Hypothalamus (tissue), 51 donors: ENCODE data around the gene OSBP2.

ENCODE experiments used
- DNase-seq, 51 donors: peaks; one replicate each; lab custom pipeline; 2025; lab: John Stamatoyannopoulos, UW

The OSBP2 gene

GRCh38 chr22:30802202-30803166 lies 107.8 kb downstream of the OSBP2 start:
- DNase-seq: peak in 49 of 51 donors; percentile 9 to 82 (median 55)

DNA sequence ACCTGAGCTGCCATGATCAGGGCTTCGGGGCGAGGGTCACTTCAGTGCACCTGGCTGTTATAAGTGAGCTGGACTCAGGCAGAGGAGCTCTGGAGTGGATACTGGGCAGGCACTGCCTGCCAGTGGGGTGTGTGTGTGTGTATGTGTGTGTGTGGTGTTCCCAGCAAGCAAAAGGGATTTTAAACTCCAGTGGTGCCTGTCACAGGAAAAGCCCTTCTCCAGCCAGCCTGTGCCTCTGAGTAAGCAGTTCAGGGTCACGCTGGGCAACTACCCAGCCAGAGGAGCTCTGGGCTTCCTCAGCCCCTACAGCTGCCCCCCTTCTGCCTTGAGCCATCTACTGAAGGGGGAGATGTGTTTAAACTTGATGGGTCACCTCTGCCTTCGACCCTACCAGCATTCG lies 109.0 kb downstream of the OSBP2 start:
- no peak for DNase-seq

DNA sequence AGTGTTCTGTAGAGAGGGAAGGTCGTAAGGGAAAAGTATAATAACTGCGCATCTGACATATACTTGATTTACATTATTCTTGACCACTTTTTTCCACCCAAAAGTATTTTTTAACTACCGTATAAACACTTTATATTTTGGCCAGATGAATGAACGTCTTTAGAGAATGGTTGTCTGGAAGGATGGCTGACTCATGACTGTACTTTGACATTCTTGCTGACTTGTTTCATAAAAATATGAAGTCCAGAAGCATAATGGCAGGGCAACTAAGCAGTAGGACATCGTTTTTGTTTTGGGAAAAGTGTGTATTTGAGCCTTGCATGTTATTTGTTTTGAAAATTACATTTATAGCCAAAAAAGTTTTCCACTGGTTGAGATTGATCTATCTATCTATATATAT lies 110.0 kb downstream of the OSBP2 start:
- no peak for DNase-seq

DNA sequence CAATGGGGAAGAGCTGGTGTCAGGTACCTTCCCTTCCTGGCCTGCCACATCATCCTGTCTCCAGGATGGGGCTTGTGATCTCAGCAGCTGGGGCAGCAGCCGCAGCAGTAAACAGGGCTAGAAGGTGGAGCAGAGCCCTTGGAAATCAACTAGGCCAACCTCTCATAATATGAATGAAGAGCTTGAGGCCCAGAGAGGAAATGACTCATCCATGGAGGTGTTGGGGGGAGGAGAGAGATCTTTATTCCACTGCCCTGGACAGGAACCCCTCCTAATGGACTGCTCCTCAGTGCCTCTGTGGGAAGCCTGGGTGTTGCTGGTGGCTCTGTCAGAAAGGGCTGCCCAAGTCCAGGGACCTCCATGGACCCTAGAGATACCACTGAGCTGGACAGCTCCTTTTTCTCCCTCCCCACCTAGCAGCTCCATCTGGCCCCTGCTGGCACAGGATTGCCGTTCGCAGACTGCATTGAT lies 111.8 kb downstream of the OSBP2 start:
- DNase-seq: no peak

DNA sequence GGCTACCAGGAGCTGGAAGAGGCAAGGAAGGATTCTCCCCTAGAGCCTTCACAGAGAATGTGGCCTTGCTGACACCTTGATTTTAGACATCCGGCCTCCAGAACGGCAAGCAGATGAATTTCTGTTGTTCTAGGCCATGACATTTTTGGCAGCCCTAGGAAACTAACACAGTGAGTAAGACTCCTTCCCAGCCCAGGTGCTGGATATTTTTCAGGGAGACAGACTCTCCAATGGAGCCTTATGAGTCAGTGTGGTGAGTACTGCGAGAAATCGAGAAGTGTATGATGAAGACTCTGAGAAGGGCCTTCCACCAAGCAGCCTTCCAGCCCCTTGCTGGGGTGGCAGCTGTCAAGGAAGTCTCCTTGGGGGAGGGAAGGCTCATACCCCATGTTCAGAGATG lies 114.4 kb downstream of the OSBP2 start:
- no peak for DNase-seq

GRCh38 chr22:30810105-30810504 lies 115.4 kb downstream of the OSBP2 start:
- DNase-seq: no peak

DNA sequence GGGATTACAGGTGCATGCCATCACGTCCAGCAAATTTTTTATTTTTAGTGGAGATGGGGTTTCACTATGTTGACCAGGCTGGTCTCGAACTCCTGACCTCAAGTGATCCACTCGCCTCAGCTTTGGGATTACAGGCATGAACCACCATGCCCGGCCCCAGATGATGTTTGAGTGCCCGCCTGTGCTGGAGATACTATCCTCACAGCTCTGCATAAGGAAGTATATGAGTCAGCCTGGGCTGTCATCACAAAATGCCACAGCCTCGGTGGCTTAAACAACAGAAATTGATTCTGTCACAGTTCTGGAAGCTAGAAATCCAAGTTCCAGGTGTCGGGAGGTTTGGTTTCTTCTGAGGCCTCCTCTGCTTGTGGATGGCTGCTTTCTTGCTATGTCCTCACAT lies 119.3 kb downstream of the OSBP2 start:
- peak in 1 of 51 donors; percentile 33 for DNase-seq

DNA sequence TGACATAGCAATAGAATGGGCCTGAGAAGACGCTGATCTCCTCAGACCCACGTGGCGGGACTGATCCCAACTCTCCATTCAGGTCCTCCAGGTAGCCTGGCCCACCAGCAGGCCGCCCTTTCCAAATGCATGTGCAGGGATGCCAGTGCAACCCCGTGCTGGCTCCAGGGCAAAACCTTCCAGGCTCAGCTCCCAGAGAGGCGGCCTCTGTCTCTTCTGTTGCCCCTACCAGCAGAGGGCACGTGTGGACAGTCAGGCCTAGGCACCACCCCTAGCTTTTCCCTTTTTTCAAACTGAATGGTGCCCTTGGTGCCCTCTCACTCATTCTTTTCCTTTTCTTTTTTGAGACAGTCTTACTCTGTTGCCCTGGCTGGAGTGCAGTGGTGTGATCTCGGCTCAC lies 121.7 kb downstream of the OSBP2 start:
- DNase-seq: no peak

DNA sequence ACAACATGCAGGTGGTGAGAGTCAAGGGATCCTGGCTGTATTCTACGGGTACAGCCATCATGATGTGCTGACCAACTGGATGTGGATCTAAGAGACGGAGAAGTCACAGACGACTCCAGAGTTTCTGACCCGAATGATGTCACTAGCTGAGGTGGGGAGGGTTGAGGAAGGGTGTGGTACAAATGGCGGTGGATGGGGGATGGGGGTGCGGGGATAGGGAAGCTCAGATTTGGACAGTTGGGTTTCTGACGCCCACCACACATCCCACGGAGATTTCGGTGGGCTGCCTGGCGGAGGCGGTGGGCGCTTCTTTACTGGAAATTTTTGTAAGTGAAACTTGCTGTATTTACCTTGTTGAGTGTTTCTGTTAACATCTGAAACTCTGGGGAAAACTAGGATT lies 126.7 kb downstream of the OSBP2 start:
- DNase-seq: no peak

- DNase-seq: no peak
Measured at GRCh38 chr22:30821863-30822215, 127.2 kb downstream of the OSBP2 start.

GRCh38 chr22:30822216-30823014 lies 127.7 kb downstream of the OSBP2 start:
- peak in 3 of 51 donors; percentile 21 to 31 (median 24) for DNase-seq

GRCh38 chr22:30823015-30823370 lies 128.3 kb downstream of the OSBP2 start:
- DNase-seq: no peak

DNA sequence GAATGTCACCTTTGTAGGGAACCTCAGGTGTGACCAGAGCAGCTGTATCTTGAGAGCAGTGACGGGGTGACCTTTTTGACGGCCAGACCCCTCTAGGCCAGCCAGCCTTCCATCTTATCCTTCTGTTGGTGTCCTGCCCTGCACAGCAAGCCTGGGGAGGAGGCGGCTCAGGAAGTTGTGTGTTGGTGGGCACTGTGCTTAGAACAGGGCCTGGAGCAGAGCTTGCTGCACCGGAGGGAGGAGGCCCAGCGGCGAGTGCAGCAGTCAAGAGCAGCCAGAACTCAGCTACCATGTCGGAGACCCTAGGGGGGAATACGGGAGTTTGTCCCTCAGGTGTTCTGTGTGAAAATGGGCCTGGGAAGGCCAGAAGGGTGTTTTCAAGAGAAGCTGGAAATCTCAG lies 129.4 kb downstream of the OSBP2 start:
- DNase-seq: no peak

DNA sequence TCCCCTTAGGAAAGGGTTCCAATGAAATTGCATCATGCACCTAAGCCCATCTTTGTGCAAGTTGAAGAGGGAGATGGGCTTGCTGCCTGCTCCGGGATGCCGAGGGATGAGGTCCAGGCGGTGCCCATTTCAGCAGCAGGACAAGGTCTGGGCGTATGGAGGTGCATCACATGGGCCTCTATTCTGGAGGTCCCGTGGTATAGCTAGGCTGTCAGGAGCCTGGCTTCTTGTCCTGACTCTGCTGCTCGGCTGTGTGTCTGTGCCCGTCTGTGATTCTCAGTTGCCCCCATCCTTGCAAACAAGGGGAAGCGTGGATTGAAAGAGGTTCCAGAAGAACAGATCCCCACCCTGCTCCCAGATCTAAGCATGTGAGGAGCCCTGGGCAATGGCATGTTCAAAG lies 130.0 kb downstream of the OSBP2 start:
- DNase-seq: no peak

DNA sequence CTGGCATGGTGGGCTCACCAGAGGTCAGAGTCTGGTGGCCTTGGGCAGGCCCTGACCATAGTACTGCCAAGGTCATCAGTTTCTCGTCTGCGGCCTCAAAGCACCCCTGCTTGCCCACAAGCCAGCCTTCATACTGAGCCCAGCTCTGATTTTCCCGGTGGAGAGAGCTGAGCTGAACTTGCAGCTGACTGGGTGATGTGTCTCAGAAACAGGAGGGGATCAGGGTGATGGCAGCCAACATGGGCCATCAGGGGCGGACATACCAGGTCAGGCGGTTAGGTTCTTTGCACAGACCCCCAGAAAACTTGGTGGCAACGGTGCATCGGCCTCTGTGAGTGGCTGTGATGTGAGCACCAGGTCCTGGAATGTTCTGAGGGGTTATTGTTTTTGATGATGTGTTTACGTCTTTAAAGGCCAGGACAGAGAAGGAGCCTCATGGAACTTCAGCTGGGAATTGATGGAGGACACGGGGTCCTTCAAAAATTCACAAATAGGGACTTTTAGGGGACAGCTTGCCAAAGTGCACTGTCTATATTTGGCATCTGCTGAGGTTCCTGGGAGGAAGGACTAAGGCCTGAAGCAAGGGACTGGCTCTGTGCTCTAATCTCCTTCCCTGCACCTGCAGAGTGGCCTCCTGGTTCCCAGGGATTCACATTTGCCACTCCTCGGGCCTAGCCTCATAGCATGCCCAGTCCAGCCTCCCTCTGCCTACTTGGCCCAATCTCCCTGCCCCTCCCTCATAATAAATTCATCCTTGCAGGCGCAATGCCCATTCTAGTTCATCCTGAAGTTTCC lies 131.2 kb downstream of the OSBP2 start:
- no peak for DNase-seq

DNA sequence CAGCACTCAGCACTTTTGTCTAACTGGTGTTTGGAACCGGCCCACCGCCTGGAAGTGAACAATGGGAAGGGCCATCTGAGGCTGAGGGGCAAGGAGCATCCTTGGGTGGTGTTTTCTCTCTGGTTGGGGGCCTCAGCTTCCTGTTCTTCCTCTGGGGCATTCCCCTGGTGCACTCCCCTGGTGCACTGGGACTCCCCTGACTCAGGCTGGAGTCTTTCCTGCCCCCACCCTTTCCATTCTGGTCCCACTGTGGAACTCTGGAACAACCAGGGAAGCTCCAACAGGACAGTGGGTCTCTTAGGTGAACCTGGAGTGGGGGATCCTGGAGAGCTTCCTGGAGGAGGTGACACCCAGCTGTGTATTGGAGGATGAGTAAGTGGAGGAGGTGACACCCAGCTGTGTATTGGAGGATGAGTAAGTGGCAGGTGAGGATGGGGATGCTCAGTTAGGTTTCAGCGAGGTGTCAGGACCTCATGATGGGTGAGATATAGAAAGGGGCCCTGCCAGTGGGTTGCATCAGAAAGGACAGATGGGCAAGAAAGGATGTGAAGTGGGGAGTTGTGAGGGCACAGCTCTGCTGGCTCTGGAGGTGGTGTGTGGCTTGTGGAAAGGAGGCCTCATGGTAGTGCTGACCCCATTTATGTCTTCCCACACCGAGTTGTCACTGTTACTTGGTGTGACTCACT lies 132.1 kb downstream of the OSBP2 start:
- no peak for DNase-seq

GRCh38 chr22:30827646-30828045 lies 133.0 kb downstream of the OSBP2 start:
- DNase-seq: no peak

DNA sequence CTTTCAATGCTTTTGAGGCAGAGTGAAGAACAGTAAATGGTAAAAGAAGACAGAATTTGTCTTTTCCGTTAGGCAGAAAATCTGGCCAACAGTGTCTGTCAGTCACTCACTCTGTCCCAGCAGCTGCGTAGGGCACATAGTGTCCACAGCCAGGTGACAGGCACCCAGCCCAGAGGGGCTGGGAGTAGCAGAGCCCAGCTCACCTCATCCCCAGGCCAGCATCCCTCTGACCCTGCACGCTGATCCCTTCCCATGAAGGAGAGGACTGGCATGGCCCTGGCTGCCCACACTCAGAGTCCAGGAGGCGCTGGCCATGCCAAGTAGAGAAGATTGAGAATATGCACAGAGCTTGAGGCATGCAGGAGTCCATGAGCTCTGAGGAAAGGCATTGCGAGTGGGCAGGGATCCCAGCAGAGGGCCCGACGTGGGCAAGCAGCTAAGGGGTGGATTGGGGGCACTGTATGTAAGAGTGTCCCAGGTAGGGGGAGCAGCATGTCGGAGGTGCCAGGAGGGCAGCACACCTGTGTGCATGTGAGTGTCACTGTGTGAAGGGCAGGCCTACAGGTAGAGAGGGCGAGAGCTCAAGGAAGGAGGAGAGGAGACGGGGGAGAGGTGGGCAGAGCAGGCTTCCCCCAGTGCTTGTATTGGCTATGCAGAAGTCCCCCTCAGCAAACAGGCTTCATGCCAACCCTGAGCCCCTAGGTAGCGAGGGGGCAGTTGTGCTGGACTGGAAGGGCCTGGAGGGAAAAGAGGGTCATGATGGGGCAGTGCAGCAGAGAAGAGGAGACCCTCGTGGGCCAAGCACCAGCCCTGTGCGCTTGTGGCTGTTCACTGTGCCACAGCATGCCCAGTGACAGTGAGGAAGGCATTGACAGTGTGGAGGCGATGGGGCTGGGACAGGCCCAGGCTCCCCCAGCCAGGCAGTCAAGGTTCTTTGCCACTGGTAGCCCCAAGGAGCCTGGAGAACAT lies 133.8 kb downstream of the OSBP2 start:
- no peak for DNase-seq

- no peak for DNase-seq
Measured at GRCh38 chr22:30829901-30830550, 135.4 kb downstream of the OSBP2 start.
